PC-9 (cell line): ENCODE data around the gene GSG1.

Experiments
- CTCF ChIP-seq: fragments of 200-600 bp; sonication (generic); conservative IDR thresholded peaks from 2 replicates; pipeline ENCODE4 v1.6.1; 2017; ENCODE audit warnings: mixed run types, antibody characterized with exemption, mild to moderate bottlenecking, moderate library complexity
- EZH2 ChIP-seq: fragments of 200-600 bp; sonication (generic); IDR thresholded peaks from 2 replicates; pipeline ENCODE4 v1.8.0; 2017; ENCODE audit warnings: antibody characterized with exemption, low read depth

- no peak for TF ChIP-seq CTCF
- no peak for TF ChIP-seq EZH2
Observed at GRCh38 chr12:13105781-13106180, 2.3 kb upstream of the GSG1 start.
